Measurements from ENCODE around the gene COMMD4.
"Not testable (repeated sequence)": the region's sequence is repeated elsewhere in the genome, so short reads cannot be mapped to it uniquely, and the experiment has no call there.

COMMD4 gene

DNA sequence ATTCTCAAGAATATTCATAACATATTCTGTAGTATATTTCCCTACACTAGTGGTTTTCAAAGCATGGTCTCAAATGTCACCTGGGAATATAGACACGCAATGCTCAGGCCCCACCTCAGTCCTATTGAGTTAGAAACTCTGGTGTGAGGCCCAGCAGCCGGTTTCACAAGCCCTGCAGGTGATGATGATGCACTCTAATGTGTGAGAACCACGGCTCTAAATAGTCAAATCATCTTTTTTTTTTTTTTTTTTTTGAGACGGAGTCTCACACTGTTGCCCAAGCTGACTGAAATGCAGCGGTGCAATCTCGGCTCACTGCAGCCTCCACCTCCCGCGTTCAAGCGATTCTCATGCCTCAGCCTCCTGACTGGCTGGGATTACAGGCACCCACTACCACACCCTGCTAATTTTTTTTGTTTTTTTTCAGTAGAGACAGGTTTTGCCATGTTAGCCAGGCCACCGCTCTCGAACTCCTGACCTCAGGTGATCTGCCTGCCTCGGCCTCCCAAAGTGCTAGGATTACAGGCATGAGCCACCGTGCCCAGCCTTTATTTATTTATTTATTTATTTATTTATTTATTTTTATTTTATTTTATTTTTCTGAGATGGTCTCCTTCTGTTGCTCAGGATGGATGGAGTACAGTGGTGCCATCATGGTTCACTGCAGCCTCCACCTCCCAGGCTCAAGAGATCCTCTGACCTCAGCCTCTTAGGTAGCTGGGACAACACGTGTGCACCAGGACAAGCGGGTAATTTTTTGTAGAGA is 2.0 kb upstream of the COMMD4 start:
- not testable (repeated sequence) for DNase-seq

GRCh38 chr15:75335313-75335704 is 554 bp upstream of the COMMD4 start:
- no peak for DNase-seq

- no peak for DNase-seq
Measured at GRCh38 chr15:75338661-75339240, 2.9 kb downstream of the COMMD4 start.

GRCh38 chr15:75339531-75340240 is 3.8 kb downstream of the COMMD4 start:
- DNase-seq = no peak

GRCh38 chr15:75342221-75342620 is 6.4 kb downstream of the COMMD4 start:
- no peak for DNase-seq

- not testable (repeated sequence) for DNase-seq
Measured at GRCh38 chr15:75343953-75344352, 8.1 kb downstream of the COMMD4 start.

- DNase-seq = no peak
Measured at GRCh38 chr15:75346796-75347221, 10.9 kb downstream of the COMMD4 start, which contains the start of gene NEIL1. Gene NEIL1, plus strand, starts transcription at chr15:75347039. Its CDS starts 1,867 bp downstream, at chr15:75348906.

DNA sequence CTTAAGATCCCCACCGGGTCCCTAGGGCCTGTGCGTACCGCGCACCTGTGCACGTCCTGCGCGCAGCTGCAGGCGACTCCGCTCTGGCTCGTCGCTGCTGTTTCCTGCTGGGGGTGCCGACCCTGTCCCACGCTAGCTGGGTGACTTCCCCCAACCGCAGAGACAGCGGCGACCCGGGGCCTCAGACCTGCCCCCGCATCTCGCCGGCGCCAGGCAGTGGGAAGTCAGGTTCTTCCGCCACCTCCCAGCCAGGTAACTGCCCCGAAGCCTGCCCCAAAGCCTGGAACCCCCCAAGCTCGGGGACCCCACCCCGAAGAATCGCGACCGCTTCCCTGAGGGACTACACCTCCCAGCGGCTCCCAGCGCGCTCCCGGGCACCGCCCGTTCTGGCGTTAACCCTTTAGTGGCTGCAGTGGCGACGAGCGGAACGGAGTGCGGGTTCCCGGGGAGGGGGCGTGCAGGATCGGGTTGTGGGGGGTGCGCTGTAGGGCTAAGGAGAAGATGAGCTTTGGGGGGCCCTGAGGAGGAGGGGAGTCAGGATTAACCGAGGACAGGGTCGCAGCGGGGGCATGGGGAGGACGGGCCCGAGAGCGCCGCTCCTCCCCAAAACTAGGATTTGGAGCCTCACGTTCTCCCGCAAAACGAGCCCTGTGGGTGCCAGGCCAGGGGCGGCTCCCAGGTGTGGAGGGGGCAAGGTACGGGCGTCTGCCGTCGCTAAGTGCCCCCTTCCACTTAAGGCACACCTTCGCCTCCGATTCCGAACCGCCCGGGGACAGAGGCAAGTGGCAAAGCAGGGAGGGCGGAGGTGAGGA is 11.6 kb downstream of the COMMD4 start:
- no peak for DNase-seq

DNA sequence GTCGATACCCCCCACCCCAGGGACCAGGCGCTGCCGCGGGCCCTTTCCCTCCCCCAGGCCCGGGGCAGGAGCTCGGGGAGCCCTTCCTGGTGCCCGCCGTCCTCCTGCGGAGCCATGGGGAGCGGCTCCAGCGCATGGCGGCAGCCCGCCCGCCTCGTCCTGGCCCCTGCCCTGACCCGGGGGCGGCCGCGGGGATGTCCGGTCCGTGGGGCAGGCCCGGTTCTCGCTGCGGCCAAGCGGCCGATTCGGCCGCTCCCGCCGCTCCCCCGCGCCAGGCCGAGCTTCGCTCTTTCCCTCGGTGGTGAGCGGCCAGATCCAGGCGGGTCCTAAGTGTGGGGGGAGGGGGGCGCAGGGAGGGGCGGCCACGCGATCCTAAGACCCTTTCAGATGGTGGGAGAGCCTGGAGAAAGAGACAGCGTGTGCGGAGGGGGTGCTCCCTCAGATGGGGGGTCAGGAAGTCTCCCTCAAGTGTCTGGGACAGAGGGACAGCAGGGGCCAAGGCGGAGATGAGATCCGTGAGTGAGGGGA is 12.2 kb downstream of the COMMD4 start:
- DNase-seq = no peak

DNA sequence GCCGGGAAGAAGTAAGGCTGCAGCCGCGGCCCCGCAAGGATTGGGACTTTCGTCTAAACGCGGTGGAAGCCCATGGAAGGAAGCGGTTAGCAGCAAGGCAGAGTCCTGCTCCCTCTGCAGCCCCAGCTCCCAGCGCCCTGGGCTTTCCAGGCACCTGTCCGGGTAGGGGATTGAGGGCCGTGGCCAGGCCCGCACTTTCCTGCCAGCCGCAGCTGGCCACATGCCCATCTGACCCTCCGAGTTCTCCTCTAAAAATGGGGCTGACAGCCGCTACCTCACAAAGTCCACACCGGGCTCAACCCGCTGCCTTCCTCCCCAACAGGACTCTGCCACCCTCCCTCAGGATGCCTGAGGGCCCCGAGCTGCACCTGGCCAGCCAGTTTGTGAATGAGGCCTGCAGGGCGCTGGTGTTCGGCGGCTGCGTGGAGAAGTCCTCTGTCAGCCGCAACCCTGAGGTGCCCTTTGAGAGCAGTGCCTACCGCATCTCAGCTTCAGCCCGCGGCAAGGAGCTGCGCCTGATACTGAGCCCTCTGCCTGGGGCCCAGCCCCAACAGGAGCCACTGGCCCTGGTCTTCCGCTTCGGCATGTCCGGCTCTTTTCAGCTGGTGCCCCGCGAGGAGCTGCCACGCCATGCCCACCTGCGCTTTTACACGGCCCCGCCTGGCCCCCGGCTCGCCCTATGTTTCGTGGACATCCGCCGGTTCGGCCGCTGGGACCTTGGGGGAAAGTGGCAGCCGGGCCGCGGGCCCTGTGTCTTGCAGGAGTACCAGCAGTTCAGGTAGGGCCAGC is 12.9 kb downstream of the COMMD4 start:
- no peak for DNase-seq

- DNase-seq = not testable (repeated sequence)
Measured at GRCh38 chr15:75349351-75349669, 13.4 kb downstream of the COMMD4 start.

GRCh38 chr15:75349851-75350588 is 14.2 kb downstream of the COMMD4 start:
- no peak for DNase-seq

- no peak for DNase-seq
Measured at GRCh38 chr15:75350601-75351361, 14.9 kb downstream of the COMMD4 start.

GRCh38 chr15:75352186-75353080 is 16.6 kb downstream of the COMMD4 start:
- no peak for DNase-seq

DNA sequence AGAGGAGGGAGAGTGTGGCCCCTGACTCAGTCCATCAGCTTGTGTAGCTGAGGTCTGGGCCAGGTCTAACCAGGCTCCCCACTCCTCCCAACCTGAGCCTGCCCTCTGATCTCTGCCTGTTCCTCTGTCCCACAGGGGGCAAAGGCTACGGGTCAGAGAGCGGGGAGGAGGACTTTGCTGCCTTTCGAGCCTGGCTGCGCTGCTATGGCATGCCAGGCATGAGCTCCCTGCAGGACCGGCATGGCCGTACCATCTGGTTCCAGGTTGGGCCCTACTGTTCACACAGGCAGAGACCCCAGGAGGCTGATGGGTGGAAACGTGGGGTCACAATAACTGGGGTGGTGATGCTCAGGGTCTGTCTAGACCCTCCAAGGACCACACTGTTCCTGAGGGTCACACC is 17.7 kb downstream of the COMMD4 start:
- DNase-seq = no peak

GRCh38 chr15:75354454-75354853 is 18.6 kb downstream of the COMMD4 start:
- DNase-seq = no peak

DNA sequence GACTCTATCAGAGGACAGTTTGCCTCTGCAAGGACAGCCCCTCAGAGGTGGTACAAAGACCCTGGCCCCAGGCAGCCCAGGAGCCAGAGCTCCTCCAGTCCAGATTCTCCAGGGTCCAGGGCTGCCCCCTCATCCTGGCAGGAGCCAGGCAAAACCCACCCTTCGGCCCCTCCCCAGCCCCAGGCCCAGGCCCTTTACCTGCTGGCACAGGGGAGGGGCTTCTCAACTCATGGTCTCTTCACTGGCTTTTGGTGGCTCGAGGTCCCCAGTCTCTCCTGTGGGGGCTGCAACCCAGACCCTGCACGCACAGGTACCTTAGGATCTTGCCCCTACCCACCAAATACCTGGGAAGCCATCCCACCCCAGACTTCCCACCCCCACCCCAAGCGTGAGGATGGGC is 19.5 kb downstream of the COMMD4 start:
- no peak for DNase-seq

DNA sequence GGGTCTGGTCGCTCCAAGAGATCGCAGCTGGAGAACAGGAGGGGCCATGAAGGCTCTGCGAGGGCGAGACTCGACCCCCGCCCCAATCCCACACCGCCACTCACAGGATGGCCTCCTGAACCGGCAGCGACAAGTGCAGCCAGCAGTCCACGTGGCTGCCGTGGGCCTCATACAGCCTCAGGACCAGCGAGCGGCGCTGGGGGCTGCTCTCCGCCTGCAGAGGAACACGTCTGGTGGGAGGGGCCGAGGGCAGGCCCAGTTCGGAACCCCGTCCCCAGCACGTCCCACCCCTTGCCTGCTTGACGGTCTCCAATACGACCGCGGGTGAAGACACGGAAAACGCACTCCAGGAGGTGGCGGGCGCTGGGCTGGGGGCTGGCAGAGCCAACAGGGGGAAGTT is 20.1 kb downstream of the COMMD4 start:
- DNase-seq = no peak

DNA sequence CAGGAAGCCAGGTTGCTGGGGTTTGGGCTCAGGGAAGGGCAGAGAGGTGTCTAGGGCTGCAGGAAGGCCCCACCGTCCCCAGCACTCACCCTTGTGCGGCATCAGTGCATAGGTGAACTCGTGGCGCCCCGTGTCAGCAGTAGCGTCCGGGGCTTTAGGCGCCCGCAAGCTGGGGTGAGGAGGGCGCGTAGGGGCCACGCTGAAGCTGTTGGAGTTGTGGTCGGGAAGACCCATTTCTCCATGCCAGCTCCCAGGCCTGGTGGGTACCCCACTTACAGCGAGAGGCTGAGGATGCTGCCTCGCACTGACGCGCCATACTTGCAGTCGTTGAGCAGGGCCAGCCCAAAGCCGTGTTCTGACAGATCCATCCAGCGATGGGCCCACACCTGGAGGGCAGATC is 20.7 kb downstream of the COMMD4 start:
- no peak for DNase-seq
